Astrocyte (in vitro differentiated cells and primary cell): Measurements from ENCODE around the gene ERICH6.

ENCODE experiments used
- CTCF ChIP-seq: IDR thresholded peaks from 2 replicates; pipeline ENCODE4 v1.5.1; 2011; ENCODE audit warnings: low read depth, mild to moderate bottlenecking, inconsistent platforms, low read length, moderate library complexity; ENCODE audit not compliant: insufficient read depth
- EZH2 ChIP-seq: IDR thresholded peaks from 2 replicates; pipeline ENCODE4 v1.6.1; 2012; ENCODE audit warnings: mild to moderate bottlenecking, low read length, inconsistent platforms; ENCODE audit not compliant: insufficient read depth

GRCh38 chr3:150666167-150666566 lies 37.6 kb downstream of the ERICH6 start:
- TF ChIP-seq EZH2, result no peak
- no peak for TF ChIP-seq CTCF
